DOHH2 (cell line): ENCODE measurements around the gene DUSP16.

Source experiments
- CTCF ChIP-seq: fragments of 200-600 bp; sonication (generic); IDR thresholded peaks from one replicate; pipeline ENCODE4 v1.5.1; 2014; ENCODE audit warnings: antibody characterized with exemption, mild to moderate bottlenecking, low read depth, low read length; ENCODE audit not compliant: poor library complexity, severe bottlenecking
- EZH2phosphoT487 ChIP-seq: fragments of 200-600 bp; sonication (generic); IDR thresholded peaks from 2 replicates; pipeline ENCODE4 v1.6.1; 2017; ENCODE audit warnings: borderline replicate concordance, mild to moderate bottlenecking, antibody characterized with exemption, low read length, moderate library complexity, mixed read lengths

GRCh38 chr12:12428961-12429657 is 133.6 kb downstream of the DUSP16 start:
- no peak for TF ChIP-seq CTCF
- no peak for TF ChIP-seq EZH2phosphoT487
